NCI-H2107 (cell line): ENCODE measurements around the gene C11orf68.

ENCODE experiments used
- DNase-seq: peaks from one replicate; lab custom pipeline; 2025; lab: John Stamatoyannopoulos, UW

Gene C11orf68

GRCh38 chr11:65944191-65944590, 25.3 kb upstream of the C11orf68 start:
- DNase-seq: no peak

GRCh38 chr11:65942531-65942930, 23.7 kb upstream of the C11orf68 start:
- DNase-seq: no peak

- no peak for DNase-seq
These were observed 23.0 kb upstream of the C11orf68 start for GRCh38 chr11:65941720-65942310.

- no peak for DNase-seq
These were observed 18.9 kb upstream of the C11orf68 start for GRCh38 chr11:65937766-65938165.

GRCh38 chr11:65934014-65934413, 15.2 kb upstream of the C11orf68 start:
- DNase-seq: no peak

- no peak for DNase-seq
These were observed 13.7 kb upstream of the C11orf68 start for GRCh38 chr11:65932558-65932919.

- no peak for DNase-seq
These were observed 13.1 kb upstream of the C11orf68 start for GRCh38 chr11:65931773-65932557.

GRCh38 chr11:65928667-65929066, 9.8 kb upstream of the C11orf68 start:
- DNase-seq: no peak

- DNase-seq: no peak
These were observed 9.1 kb upstream of the C11orf68 start for GRCh38 chr11:65927904-65928397.

GRCh38 chr11:65925397-65925796, 6.5 kb upstream of the C11orf68 start:
- no peak for DNase-seq

GRCh38 chr11:65922565-65922964, 3.7 kb upstream of the C11orf68 start:
- no peak for DNase-seq

GRCh38 chr11:65921876-65922275, 3.0 kb upstream of the C11orf68 start:
- no peak for DNase-seq

- no peak for DNase-seq
These were observed 2.2 kb upstream of the C11orf68 start for GRCh38 chr11:65921033-65921555.

GRCh38 chr11:65920372-65920802, 1.5 kb upstream of the C11orf68 start:
- no peak for DNase-seq

GRCh38 chr11:65919573-65920371, 910 bp upstream of the C11orf68 start:
- no peak for DNase-seq

GRCh38 chr11:65919141-65919572, 295 bp upstream of the C11orf68 start, which contains the start of gene DRAP1:
TSS of gene DRAP1 (plus strand) at chr11:65919426. CDS start at chr11:65919502, 76 bp downstream.
- peak; percentile 96 for DNase-seq

GRCh38 chr11:65917434-65918210, 1.2 kb downstream of the C11orf68 start:
- no peak for DNase-seq

- DNase-seq: no peak
These were observed 1.8 kb downstream of the C11orf68 start for GRCh38 chr11:65917077-65917433.

- no peak for DNase-seq
These were observed 2.5 kb downstream of the C11orf68 start for GRCh38 chr11:65916391-65916790.

GRCh38 chr11:65915821-65916251, 3.0 kb downstream of the C11orf68 start:
- no peak for DNase-seq

GRCh38 chr11:65915101-65915820, 3.6 kb downstream of the C11orf68 start:
- DNase-seq: no peak
